H1 (cell line): ENCODE data around the gene PXMP4. TPM values are rescaled to one million over a fixed set of nuclear protein-coding genes. Genes with fewer than 3 reads are reported as not detected.

Experiments
- CTCF ChIA-PET: fragments of 300-600 bp; sonication (Branson Sonifier 250); formaldehyde crosslinking; loops from one replicate; lab custom pipeline; 2021; ENCODE audit not compliant: partially characterized antibody; lab: Charles Lee
- POLR2A ChIA-PET: fragments of 300-600 bp; sonication (Branson Sonifier 250); formaldehyde crosslinking; loops from one replicate; lab custom pipeline; 2021; ENCODE audit warnings: inconsistent platforms; ENCODE audit not compliant: partially characterized antibody; lab: Charles Lee
- DNase-seq, 2 experiments: peaks; one replicate each; pipeline versions ENCODE4 v3.0.0 to v3.0.0-alpha.2; 2010 to 2022; ENCODE audit warnings: low spot score in 2 of 2, low read depth in 1 of 2, mixed read lengths in 1 of 2
- FAIRE-seq: peaks from 2 replicates; lab custom pipeline; 2011; peaks lifted over from hg19 to GRCh38; lab: Jason Lieb, UNC
- H2AFZ ChIP-seq: 2 replicates; pipeline ENCODE4 v1.8.1; 2012; ENCODE audit warnings: low read length, inconsistent platforms
- H2AK5ac ChIP-seq: 2 replicates; pipeline ENCODE4 v1.6.1; 2013; ENCODE audit warnings: low read depth, low read length
- H2BK120ac ChIP-seq: replicated peaks from 2 replicates; pipeline ENCODE3; 2013; ENCODE audit warnings: low read depth, low read length, inconsistent platforms
- H2BK12ac ChIP-seq: 2 replicates; pipeline ENCODE4 v1.6.1; 2013; ENCODE audit warnings: low read depth, low read length
- H2BK15ac ChIP-seq: 2 replicates; pipeline ENCODE4 v1.6.1; 2013; ENCODE audit warnings: low read length
- H2BK20ac ChIP-seq: 2 replicates; pipeline ENCODE4 v1.6.1; 2013; ENCODE audit warnings: low read length
- H2BK5ac ChIP-seq: 2 replicates; pipeline ENCODE4 v1.6.1; 2013; ENCODE audit warnings: low read depth, low read length
- H3K14ac ChIP-seq: 2 replicates; pipeline ENCODE4 v1.6.1; 2013; ENCODE audit warnings: inconsistent platforms; ENCODE audit not compliant: insufficient read length
- H3K18ac ChIP-seq: 2 replicates; pipeline ENCODE4 v1.6.1; 2013; ENCODE audit warnings: low read length; ENCODE audit errors: extremely low read depth
- H3K23ac ChIP-seq: 2 replicates; pipeline ENCODE4 v1.6.1; 2013; ENCODE audit warnings: inconsistent platforms; ENCODE audit not compliant: insufficient read length
- H3K23me2 ChIP-seq: 2 replicates; pipeline ENCODE4 v1.6.1; 2013; ENCODE audit warnings: low read depth, low read length
- H3K27ac ChIP-seq: 2 replicates; pipeline ENCODE4 v1.6.1; 2011; ENCODE audit warnings: low read depth, low read length, inconsistent platforms
- H3K27me3 ChIP-seq, 4 experiments: replicated peaks in 1 of 4; 1 replicate in 1 of 4; 2 replicates in 3 of 4; pipeline versions ENCODE4 v1.6.1 to v1.8.1; 2011 to 2013; ENCODE audit warnings: low read length in 3 of 4, mild to moderate bottlenecking in 3 of 4, inconsistent platforms in 2 of 4, mixed read lengths in 2 of 4, moderate library complexity in 1 of 4; ENCODE audit not compliant: control insufficient read depth in 3 of 4, insufficient read depth in 3 of 4; ENCODE audit errors: extremely low read depth in 1 of 4
- H3K36me3 ChIP-seq, 4 experiments: 2 replicates each; pipeline versions ENCODE4 v1.6.1 to v1.8.1; 2011 to 2013; ENCODE audit warnings: mild to moderate bottlenecking in 4 of 4, low read length in 3 of 4, moderate library complexity in 2 of 4, control low read depth in 1 of 4, inconsistent platforms in 1 of 4; ENCODE audit not compliant: insufficient read depth in 4 of 4, control insufficient read depth in 2 of 4
- H3K4ac ChIP-seq: replicated peaks from 2 replicates; pipeline ENCODE3; 2013; ENCODE audit warnings: low read length, low read depth, mixed read lengths, inconsistent platforms; ENCODE audit not compliant: insufficient read length
- H3K4me1 ChIP-seq, 4 experiments: replicated peaks in 1 of 4; 1 replicate in 1 of 4; 2 replicates in 3 of 4; pipeline versions ENCODE4 v1.6.1 to v1.8.1; 2011 to 2013; ENCODE audit warnings: low read length in 3 of 4, inconsistent platforms in 2 of 4, mixed read lengths in 1 of 4; ENCODE audit not compliant: insufficient read depth in 4 of 4, control insufficient read depth in 3 of 4
- H3K4me2 ChIP-seq, 2 experiments: 2 replicates each; pipeline versions ENCODE4 v1.6.1 to v1.8.1; 2011 to 2013; ENCODE audit warnings: low read depth in 2 of 2, low read length in 2 of 2, control low read depth in 1 of 2, inconsistent platforms in 1 of 2, mild to moderate bottlenecking in 1 of 2; ENCODE audit not compliant: insufficient read depth in 1 of 2
- H3K4me3 ChIP-seq, 4 experiments: fragments of 200-600, 300-600 bp in 1 of 4; sonication (generic), shearing (Covaris generic), sonication (Bioruptor Twin) in 1 of 4; 2 replicates each; pipeline versions ENCODE4 v1.5.1 to v1.8.1; 2011 to 2016; ENCODE audit warnings: low read length in 4 of 4, low read depth in 3 of 4, control low read depth in 2 of 4, inconsistent platforms in 2 of 4, mild to moderate bottlenecking in 2 of 4, mixed read lengths in 1 of 4, moderate library complexity in 1 of 4; ENCODE audit not compliant: insufficient read depth in 2 of 4; ENCODE audit errors: extremely low read depth in 1 of 4
- H3K56ac ChIP-seq: replicated peaks from 2 replicates; pipeline ENCODE3; 2013; ENCODE audit warnings: low read depth, mild to moderate bottlenecking, mixed read lengths, low read length, inconsistent platforms; ENCODE audit not compliant: insufficient read length
- H3K79me1 ChIP-seq: 2 replicates; pipeline ENCODE4 v1.6.1; 2013; ENCODE audit warnings: low read depth, low read length, control low read depth
- H3K79me2 ChIP-seq, 2 experiments: 2 replicates each; pipeline versions ENCODE4 v1.6.1 to v1.8.1; 2012 to 2013; ENCODE audit warnings: low read length in 2 of 2, mild to moderate bottlenecking in 2 of 2, inconsistent platforms in 1 of 2; ENCODE audit not compliant: insufficient read depth in 2 of 2, control insufficient read depth in 1 of 2
- H3K9ac ChIP-seq, 4 experiments: replicated peaks in 1 of 4; 1 replicate in 1 of 4; 2 replicates in 3 of 4; pipeline versions ENCODE4 v1.6.1 to v1.8.1; 2011 to 2013; ENCODE audit warnings: low read depth in 3 of 4, low read length in 3 of 4, control low read depth in 2 of 4, mild to moderate bottlenecking in 2 of 4, moderate library complexity in 2 of 4, inconsistent platforms in 1 of 4; ENCODE audit errors: extremely low read depth in 1 of 4
- H3K9me3 ChIP-seq, 2 experiments: 2 replicates each; pipeline versions ENCODE4 v1.6.1 to v1.8.1; 2012 to 2013; ENCODE audit warnings: mild to moderate bottlenecking in 2 of 2, moderate library complexity in 2 of 2, control low read depth in 1 of 2, inconsistent platforms in 1 of 2, low read depth in 1 of 2, low read length in 1 of 2, mixed read lengths in 1 of 2; ENCODE audit not compliant: insufficient read depth in 2 of 2
- H4K20me1 ChIP-seq, 2 experiments: replicated peaks in 1 of 2; 2 replicates each; pipeline versions ENCODE3 to v1.8.1; 2011 to 2013; ENCODE audit warnings: inconsistent platforms in 2 of 2, low read length in 2 of 2, mild to moderate bottlenecking in 1 of 2; ENCODE audit not compliant: insufficient read depth in 2 of 2, control insufficient read depth in 1 of 2
- H4K5ac ChIP-seq: 2 replicates; pipeline ENCODE4 v1.6.1; 2013; ENCODE audit warnings: low read length, low read depth, mixed read lengths, inconsistent platforms; ENCODE audit not compliant: insufficient read length
- H4K8ac ChIP-seq: 2 replicates; pipeline ENCODE4 v1.8.0; 2013; ENCODE audit warnings: mild to moderate bottlenecking, moderate library complexity, low read length, inconsistent platforms; ENCODE audit not compliant: insufficient read depth; ENCODE audit errors: extremely low read depth
- H4K91ac ChIP-seq: replicated peaks from 2 replicates; pipeline ENCODE3; 2013; ENCODE audit warnings: low read length, mixed read lengths, inconsistent platforms; ENCODE audit not compliant: insufficient read length
- ASH2L ChIP-seq: fragments of 200-600, 300-600 bp; sonication (generic); IDR thresholded peaks from one replicate; pipeline ENCODE4 v1.7.1; 2017; ENCODE audit warnings: low read length
- BACH1 ChIP-seq: IDR thresholded peaks from 2 replicates; pipeline ENCODE4 v1.6.1; 2012; ENCODE audit warnings: low read length, improper control_type of control experiment
- KDM1A ChIP-seq: fragments of 200-600, 300-600 bp; sonication (generic); IDR thresholded peaks from 2 replicates; pipeline ENCODE4 v1.7.1; 2016; ENCODE audit warnings: mild to moderate bottlenecking, low read length, borderline replicate concordance
- POLR2A ChIP-seq, 2 experiments: IDR thresholded peaks; 1 replicate in 1 of 2; 2 replicates in 1 of 2; pipeline ENCODE4 v1.6.1; 2011; ENCODE audit warnings: low read depth in 2 of 2, low read length in 2 of 2, mild to moderate bottlenecking in 2 of 2; ENCODE audit errors: control extremely low read depth in 1 of 2
- RFX5 ChIP-seq: IDR thresholded peaks from 2 replicates; pipeline ENCODE4 v1.6.1; 2011; ENCODE audit warnings: low read depth, low read length, improper control_type of control experiment, borderline replicate concordance
- SAP30 ChIP-seq: fragments of 300-600 bp; sonication (generic); IDR thresholded peaks from 2 replicates; pipeline ENCODE4 v1.7.1; 2012; ENCODE audit warnings: low read length, moderate library complexity, mild to moderate bottlenecking, inconsistent platforms; ENCODE audit not compliant: insufficient read depth, insufficient replicate concordance
- SIN3A ChIP-seq, 2 experiments: IDR thresholded peaks in 1 of 2; conservative IDR thresholded peaks in 1 of 2; 2 replicates each; pipeline ENCODE4 v1.6.1; 2011 to 2012; ENCODE audit warnings: low read length in 2 of 2, improper control_type of control experiment in 1 of 2, low read depth in 1 of 2, mild to moderate bottlenecking in 1 of 2
- SIX5 ChIP-seq: IDR thresholded peaks from 2 replicates; pipeline ENCODE4 v1.6.1; 2011; ENCODE audit warnings: mild to moderate bottlenecking, low read depth, low read length
- TCF12 ChIP-seq: IDR thresholded peaks from 2 replicates; pipeline ENCODE4 v1.6.1; 2011; ENCODE audit warnings: low read depth, mild to moderate bottlenecking, low read length
- WGBS, 2 experiments: shearing (Covaris generic) in 1 of 2; methylation state at CpG; one replicate each; pipeline versions ENCODE4 v1.1.6 to v1.1.7; 2013 to 2015; ENCODE audit warnings: low lambda C conversion rate in 2 of 2, mixed read lengths in 2 of 2, inconsistent platforms in 1 of 2, low coverage in 1 of 2, missing lambda C conversion rate in 1 of 2; ENCODE audit not compliant: insufficient replicate concordance in 2 of 2, insufficient coverage in 1 of 2, insufficient read length in 1 of 2; ENCODE audit errors: extremely low coverage in 1 of 2, missing lambda C conversion rate in 1 of 2; 5-methylcytosine and 5-hydroxymethylcytosine counted together
- polyA plus RNA-seq, 7 experiments: library from polyadenylated mRNA; depleted of rRNA in 3 of 7; stranded (reverse) in 5 of 7; unstranded in 2 of 7; fragments of >200 nt in 5 of 7; fragments of 200-250 nt in 2 of 7; gene quantifications; 1 replicate in 5 of 7; 2 replicates in 1 of 7; 4 replicates in 1 of 7; pipeline versions ENCODE4 v1.2.1 to v1.2.3, GENCODE V29; 2011 to 2013; ENCODE audit warnings: missing spikeins in 2 of 7, mixed read lengths in 2 of 7
- total RNA-seq: library from RNA; stranded (reverse); fragmentation: NEBNext Ultra II Directional; extraction: Animal tissue kit (Norgen Biotek cat#: 25700); gene quantifications from 2 replicates; pipeline ENCODE4 v1.2.1, GENCODE V29; 2021

Gene PXMP4
- total and polyA plus RNA-seq, 2 of the 8 experiments (the other 6 are each of a cell fraction or from before 2014, with no cell fraction given) = 3.3 to 3.4 TPM

GRCh38 chr20:33696448-33696847 lies 23.7 kb downstream of the PXMP4 start:
- ChIA-PET CTCF (interaction anchor here (0.6 to 2.2 kb wide), 3 partner anchors 12 to 179 kb away, joined by 3 to 8 read pairs (median 3); no protein-coding TSS in a partner anchor), POLR2A (interaction anchor here (1.0 to 3.0 kb wide), 2 partner anchors 10 to 11 kb away, joined by 3 to 11 read pairs; no protein-coding TSS in a partner anchor)
- Histone ChIP-seq H3K79me1 (no peaks in the 10 kb centered on the region), H3K27me3 (peaks cover 0 to 2% (median 0%) of the 10 kb centered on the region in 4 experiments; a peak in 1 of 7 replicates), H3K14ac (no peak overlapping the region), H3K27ac (no peak overlapping the region), H2BK15ac (no peak overlapping the region), H3K4me2 (no peak overlapping the region), H4K5ac (no peak overlapping the region), H3K4ac (no peak overlapping the region), H3K23ac (no peak overlapping the region), H3K18ac (no peak overlapping the region), H4K8ac (no peak overlapping the region), H2AK5ac (no peak overlapping the region), H2BK20ac (no peak overlapping the region), H4K20me1 (no peaks in the 10 kb centered on the region), H3K9me3 (peaks cover 0 to 18% of the 10 kb centered on the region in 2 experiments; a peak in 2 of 4 replicates), H3K36me3 (no peaks in the 10 kb centered on the region; a peak in 1 of 8 replicates), H2AFZ (no peak overlapping the region), H3K79me2 (no peaks in the 10 kb centered on the region), H2BK5ac (no peak overlapping the region), H2BK120ac (no peak overlapping the region), H3K9ac (no peak overlapping the region), H3K4me1 (peaks cover 0 to 16% (median 9%) of the 10 kb centered on the region in 4 experiments; a peak in 6 of 7 replicates), H2BK12ac (no peak overlapping the region), H3K23me2 (no peaks in the 10 kb centered on the region), H3K56ac (no peak overlapping the region), H4K91ac (no peak overlapping the region), H3K4me3 (no peak overlapping the region)
- TF ChIP-seq KDM1A (no peak), POLR2A (IDR thresholded peaks at IDR 0.05; ENCODE audit: control extremely low read depth in 1 of 2, low read depth in 2 of 2, low read length in 2 of 2) (no peak), SAP30 (no peak), SIX5 (no peak), SIN3A (conservative IDR thresholded peaks at IDR 0.05 in 1 of 2, IDR thresholded peaks at IDR 0.05 in 1 of 2; ENCODE audit: low read depth in 1 of 2, low read length in 2 of 2) (no peak), BACH1 (no peak), RFX5 (no peak), TCF12 (no peak), ASH2L (no peak)
- 91% methylated on average over 4 of the region's 4 CpGs; no CpG with 5 or more reads in 1 of the 2 experiments for WGBS, 2 experiments
- DNase-seq = no peak
- FAIRE-seq = no peak
